Endometrial microvascular endothelial cells (primary cell): ENCODE results near the gene VGLL1. TPM values are rescaled to one million over a fixed set of nuclear protein-coding genes. Genes with fewer than 3 reads are reported as not detected.

ENCODE experiments used
- total RNA-seq: library from RNA; depleted of rRNA; stranded (reverse); fragments of >200 nt; gene quantifications from one replicate; pipeline ENCODE4 v1.2.3, GENCODE V29; 2015; ENCODE audit errors: inconsistent ontology term

The VGLL1 gene
- total RNA-seq, 1 donor from 2014 or later, result not detected

Other genes starting within 250 kb of the VGLL1 start
- gene ADGRG4, start 231.3 kb upstream of the VGLL1 start, total RNA-seq, result 0.56 TPM
- gene BRS3, start 44.3 kb upstream of the VGLL1 start, total RNA-seq, result not detected
- 39.7 TPM for gene HTATSF1, start 34.6 kb upstream of the VGLL1 start, total RNA-seq
- gene CD40LG, start 115.9 kb downstream of the VGLL1 start, total RNA-seq, result not detected
- gene ARHGEF6, start 248.7 kb downstream of the VGLL1 start, total RNA-seq, result 7.2 TPM